Stimulated activated CD8-positive, alpha-beta memory T cell treated with anti-CD3 and anti-CD28 coated beads, Interleukin-7, amount 100 ng/mL, for 48 hours (primary cell): ENCODE measurements around the gene TRIO.
A peak's percentile ranks its signal among the peaks of the same experiment; 100 is the strongest.
"Not testable (repeated sequence)": the region's sequence is repeated elsewhere in the genome, so short reads cannot be mapped to it uniquely, and the experiment has no call there.

Experiments used
- DNase-seq, 2 donors: peaks; one replicate each; pipeline ENCODE4 v3.0.0-alpha.2; 2020; ENCODE audit warnings: low read depth in 1 of 2; ENCODE audit errors: extremely low read depth in 1 of 2

The TRIO gene

DNA sequence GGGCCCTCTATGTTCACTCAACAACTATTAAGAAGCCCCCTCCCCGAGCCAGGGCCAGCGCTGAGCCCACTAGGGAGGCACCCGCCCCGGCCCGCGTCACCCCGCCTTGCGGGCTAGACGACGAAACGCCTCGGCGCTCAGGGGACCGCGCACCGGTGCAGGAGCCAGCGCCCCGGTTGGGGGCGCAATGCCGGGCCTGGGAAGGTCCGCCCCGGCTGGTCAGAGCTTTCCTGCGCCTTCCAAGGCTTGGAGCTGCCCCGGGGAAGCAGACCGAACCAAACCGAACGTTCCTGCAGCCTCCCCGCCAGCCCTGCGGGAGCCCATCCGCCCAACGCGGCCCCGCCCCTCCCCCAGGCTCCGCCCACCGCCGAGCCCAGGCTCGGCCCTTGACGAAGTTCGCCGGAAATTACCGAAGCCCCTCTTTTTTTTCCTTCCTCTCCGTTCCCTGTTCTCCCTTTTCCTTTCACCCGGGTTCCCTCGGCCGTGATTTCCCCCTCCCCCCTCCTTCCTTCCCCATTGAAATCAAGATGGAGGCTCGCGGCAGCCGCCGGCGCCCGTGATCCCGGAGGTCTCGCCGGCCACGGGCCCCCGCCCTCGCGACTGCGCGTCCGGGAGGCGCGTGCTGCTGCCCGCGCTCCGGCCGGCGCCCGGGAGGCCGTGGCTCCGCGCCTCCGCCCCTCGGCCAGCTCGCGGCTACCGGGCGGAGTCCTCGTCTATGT lies at the start of gene TRIO:
Gene TRIO, plus strand, starts transcription at position 516 of the 719 bp plus-strand sequence. CDS start 384 bp downstream, outside the sequence.
- DNase-seq = peak; percentile 50 to 54

DNA sequence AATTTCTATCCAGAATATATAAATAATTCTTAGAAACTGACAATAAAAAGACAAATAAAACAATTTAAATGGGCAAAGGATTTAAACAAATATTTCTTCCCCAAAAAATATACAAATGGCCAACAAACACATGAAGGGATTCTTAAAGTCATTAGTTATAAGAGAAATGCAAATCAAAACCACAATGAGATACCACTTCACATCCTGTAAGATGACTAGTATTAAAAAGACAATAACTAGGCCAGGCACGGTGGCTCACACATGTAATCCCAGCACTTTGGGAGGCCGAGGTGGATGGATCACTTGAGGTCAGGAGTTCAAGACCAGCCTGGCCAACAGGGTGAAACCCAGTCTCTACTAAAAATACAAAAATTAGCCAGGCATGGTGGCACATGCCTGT lies 45.8 kb upstream of the TRIO start:
- DNase-seq = not testable (repeated sequence)

DNA sequence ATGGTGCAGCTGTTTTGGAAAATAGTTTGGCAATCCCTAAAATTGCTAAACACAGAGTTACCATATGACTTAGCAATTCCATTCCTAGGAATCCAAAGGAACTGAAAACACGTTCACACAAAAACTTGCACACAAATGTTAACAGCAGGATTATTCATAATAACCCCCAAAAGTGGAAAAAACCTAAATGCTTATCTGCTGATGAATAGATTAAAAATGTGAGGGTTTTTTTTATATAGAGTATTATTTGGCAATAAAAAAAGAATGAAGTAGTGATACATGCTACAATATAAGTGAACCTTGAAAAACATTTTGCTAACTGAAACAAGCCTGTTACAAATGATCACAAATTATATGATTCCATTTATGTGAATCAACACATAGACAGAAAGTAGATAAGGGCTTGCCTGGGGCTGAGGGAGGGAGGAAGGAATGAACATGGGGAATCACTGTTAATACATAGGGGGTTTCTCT lies 45.1 kb upstream of the TRIO start:
- no peak for DNase-seq

DNA sequence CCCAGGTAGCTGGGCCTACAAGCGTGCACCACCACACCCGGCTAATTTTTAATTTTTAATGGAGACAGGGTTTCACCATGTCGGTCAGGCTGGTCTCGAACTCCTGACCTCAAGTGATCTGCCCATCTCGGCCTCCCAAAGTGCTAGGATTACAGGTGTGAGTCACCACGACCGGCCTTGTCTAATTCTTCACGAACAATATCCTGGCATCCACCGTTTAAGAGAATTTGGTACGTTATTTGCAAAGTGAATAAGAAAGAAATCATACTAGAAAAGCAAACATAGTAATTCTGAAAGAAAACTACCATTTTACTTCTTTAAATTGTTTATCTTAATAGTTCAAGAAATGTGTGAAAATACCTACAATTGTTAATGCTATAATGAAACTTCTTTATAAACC lies 42.9 kb upstream of the TRIO start:
- no peak for DNase-seq

DNA sequence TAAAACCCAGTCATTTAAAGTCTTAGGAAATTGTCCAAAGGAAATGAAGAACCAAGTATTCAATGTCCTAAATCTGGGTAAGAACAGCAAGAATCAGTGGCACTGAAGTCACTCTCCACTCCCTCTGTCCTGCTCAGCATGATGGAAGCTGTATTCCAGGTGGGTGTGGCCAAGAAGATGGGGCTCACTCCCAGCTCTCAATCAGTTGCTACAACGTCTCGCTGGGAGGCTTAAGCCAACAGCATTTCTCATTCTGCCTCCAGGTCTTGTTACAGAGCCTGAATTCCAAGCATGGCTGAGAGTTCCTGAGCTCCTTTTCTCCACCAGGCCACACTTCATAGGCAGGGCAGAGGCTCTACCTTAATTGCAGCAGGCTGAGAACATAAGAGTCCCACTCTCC lies 41.2 kb upstream of the TRIO start:
- DNase-seq = no peak

DNA sequence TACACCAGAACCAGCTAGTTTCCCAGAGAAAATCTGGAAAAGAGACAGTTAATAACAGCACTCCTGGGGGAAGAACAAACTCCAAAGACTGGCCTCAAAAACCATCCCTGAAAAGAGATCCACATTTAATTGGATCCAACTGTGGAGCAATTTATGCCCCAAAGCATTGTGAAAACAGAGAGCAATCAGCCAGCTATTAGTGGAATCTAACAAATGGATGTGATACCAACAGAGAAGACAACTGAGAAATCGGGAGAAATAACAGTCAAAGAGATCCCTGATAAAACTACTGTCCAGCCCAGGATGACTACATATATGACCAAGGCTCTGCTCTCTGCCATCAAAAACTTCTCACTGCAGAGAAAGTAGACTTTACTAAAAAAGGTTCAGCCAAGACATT lies 40.5 kb upstream of the TRIO start:
- no peak for DNase-seq

DNA sequence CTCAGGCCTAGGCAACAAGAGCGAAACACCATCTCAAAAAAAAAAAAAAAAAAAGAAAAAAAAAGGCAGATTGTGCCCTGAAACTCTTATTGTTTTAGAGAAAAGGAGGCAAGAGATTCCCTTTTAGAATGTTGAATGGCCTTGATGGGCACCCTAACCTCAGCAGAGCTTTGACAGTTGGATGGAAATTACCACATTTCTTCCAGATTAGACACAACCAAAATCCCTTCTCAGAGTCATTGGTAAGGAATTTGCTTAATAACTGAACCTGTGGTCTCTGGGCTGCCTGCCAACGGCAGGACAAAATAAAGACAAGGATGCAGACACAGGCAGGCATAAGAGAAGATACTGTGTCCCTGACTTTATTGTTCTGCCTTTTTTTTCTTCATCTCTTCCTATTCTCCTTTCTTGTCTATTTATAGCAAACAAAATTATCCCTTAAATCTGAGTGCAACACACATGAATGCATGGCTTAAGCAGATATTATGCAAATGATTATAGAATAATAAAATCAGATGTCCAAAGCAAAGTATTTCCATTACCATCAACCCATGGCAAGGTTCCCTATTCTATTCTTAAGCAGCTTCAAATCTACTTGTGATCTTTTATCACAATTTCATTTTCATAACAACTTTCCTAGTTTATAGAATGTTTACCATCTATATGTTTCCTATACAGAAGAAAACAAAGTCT lies 37.3 kb upstream of the TRIO start:
- no peak for DNase-seq

DNA sequence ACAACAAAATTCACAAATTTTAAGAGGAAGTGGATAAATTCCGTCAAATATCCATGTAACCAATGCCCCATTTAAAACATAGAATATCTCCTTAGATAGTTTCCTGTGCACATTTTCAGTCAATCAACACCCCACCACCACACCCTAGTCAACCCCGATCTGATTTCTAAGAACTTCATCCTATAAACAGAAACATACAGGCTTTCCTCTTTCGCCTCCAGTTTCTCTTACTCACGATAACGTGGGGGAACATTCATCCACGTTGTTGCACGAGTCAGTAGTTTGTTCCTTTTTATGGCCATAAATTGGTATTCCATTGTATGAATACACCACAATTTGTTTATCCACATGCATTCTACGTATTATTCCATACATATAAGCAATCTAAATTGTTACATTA lies 35.6 kb upstream of the TRIO start:
- DNase-seq = no peak

DNA sequence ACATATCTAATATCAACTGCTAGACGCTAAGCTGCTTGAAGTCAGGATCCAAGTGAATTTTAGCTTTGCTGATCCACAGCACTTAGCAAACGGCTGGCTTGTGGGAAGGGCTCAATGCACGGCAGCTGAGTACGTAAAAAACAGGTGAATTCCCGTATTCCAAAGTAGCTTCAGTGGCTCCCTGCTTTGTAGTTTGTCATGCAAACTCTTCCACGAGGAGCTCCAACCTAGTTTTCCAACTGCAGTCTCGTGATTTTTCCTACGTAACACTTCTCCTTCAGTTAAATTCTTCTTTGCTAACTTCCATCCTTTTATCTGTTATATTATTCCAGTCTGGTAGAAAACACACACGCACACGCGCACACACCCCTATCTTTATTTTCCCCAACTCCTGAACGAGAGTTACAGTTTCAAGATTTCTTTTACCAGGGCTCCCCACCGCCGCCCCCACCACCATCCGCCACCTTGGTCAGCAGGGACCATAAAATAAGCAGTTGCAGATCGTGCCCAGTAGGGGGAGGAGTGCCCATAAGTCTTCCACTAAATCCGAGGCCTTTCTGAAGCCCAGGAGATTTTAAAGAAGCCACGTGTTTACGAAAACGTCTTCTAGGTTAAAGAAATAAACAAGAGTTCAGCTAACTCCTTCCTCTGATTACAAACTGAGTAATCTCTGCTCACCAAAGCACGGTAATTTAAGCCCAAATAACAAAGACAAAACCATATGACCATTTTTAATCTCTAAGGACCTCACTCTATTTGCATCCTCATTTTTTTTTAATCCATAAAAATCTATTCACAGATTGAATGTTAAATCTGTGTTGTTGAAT lies 34.8 kb upstream of the TRIO start:
- DNase-seq = no peak

DNA sequence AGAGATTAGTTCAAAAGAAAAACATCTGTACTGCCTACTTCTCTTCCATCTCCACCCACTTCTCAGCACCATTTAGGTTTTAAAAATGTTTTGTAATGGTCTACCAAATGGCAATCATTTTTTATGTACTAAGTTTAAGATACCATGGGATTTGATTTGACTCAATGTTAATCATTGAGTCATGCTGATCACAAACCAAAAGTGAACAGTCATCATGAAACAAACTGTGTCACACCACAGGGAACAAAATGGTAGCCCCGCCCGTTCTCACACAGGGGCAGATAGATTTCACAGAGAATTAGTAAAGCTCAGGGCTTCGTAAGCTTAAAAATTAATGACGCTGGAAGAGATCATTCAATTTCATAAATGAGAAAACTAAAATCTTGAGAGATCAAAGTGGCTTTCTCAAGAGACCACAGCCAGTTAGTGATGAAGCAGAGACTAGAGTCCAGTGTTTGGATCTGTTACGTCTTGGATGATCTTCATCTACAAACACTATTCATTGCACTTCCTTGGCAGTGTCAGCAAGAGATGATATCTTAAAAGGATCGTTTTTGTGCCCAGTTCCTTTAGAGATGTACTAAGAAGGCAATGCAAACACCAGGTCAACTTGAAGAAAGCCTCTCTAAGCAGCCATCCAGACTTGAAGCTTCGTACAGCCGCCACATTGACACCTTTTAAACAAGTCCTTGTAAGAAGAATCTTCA lies 33.9 kb upstream of the TRIO start:
- DNase-seq = peak; percentile 7 to 20

DNA sequence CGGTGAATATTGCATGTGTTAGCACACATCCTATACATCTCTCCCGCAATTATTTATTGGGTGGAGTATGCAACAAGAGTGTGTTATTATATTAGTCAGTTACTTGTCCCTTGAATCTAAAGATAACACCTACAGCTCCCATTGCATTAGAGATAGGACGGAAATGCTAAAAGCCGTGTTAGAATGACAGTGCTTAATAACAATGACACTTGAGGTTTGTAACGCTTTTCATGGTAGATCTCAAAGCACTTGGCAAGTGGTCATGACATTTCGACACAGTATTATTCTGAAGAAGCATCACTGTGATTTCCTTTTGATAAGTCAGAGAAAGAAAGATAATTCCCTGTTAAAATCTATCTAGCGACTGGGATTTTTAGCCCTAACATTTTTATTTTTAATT lies 33.4 kb upstream of the TRIO start:
- no peak for DNase-seq

DNA sequence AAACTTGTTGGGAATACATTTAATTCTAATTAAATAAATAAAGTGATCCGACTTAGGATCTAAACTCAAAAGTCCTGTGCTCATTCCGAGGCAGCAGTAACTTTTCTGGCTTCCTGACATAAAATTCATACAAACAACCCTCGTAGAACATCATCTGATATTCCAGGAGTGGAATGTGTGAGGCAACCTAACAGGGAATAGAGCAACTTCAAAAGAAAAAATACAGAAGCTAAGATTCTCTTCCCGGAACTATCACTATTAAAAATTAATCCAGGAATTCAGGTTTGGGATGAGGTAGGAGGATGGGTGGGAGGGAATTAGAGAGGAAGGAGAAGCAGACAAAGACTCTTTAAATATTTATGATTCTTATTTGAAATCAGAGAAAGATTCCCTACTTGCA lies 32.9 kb upstream of the TRIO start:
- no peak for DNase-seq

DNA sequence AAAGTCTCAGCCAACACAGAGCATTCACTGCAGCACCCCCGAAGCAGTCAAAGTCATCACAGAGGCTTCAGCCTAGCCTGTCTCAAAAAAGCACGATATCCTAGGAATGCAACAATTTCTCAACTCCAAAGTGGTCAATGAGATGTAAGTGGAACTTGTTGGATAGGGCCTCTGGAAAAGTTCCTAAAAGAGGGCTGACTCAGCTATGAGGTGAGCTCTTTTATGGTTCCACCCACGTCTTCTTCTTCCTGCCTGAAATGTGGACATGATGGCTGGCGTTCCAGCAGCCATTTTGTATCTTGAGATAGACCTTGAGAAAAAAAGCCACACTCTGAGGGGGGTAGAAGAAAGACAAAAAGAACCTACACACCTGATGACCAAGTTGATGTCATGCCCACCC lies 32.5 kb upstream of the TRIO start:
- no peak for DNase-seq

DNA sequence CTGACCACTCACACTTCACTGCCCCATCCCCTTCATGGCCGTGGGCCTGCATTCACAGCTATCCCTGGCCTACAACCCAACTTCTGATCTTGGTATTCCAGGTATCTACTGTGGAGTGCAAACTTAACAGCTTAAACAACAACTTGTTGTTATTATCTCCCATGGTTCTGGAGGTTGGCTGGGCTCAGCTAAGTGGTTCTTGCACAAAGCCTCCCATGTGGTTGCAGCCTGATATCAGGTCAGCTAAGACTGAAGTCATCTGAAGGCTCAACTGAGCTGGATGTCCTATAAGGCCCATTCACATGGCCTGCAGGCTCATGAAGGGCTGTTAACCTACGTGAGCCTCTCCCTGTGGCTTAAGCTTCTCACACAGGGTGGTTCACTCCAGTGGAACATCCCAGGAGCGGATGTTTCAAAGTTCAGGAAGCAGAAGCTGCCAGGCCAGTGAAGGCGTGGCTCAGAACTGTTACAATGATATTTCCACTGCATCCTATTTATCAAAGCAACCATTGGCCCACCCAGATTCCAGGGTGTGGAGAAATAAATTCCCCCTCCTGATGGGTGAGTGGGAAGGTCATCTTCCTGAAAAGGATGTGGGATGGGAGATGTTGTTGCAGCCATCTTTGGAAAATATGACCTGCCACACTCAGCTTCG lies 30.0 kb upstream of the TRIO start:
- DNase-seq = no peak

DNA sequence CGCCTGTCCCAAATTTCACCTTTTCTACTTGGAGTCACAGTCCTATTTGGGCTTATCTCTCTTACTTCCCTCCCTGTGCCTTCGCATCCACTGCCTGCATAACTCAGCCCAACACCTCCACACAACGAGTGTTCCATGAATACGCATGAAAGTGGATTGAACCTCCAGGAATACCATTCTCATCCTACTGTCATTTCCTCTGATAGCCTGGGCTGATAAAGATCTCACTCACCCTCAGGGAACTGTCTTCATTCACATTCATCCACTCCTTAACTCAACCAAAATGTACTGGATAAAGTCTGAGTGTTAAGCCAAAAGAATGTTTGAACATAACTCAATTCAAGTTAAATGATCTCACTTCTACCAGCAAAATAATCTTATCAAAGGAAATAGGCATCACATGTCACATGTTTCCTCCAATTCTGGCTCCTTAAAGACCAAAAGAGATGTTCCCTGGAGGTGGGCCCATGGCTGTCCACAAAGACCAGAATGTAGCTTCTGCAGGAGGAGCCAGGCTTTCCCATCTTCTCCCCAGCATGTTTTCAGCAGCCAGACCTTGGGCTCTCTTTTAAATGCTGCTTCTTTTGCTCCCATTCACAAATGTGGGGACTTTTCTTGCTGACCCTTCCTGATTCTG lies 28.4 kb upstream of the TRIO start:
- DNase-seq = no peak

DNA sequence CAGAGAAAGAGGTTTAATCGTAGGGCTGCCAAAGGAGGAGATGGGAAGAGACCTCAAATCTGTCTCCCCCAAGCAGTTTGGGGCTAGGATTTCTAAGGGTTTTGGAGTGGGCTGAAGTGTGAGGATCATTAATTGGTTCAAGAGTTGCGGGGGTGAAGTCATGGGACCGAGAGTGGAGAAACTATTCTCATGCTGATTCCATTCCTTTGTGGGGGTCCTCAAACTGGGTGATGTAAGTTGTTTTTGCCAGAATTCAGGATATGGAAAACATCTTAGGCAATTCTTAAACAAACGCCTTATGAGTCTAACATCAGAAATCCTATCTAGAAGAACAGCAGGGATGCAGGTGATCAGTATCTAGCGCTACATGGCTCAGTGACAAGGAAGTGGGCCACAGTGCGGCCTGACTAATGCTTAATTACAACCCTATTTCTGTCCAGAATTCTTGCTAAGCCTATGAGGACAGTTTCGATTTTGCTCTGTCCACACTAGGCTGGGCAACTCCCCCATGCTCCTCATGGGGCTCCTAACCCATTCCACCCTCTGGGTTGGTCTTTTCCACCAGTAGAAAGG lies 27.7 kb upstream of the TRIO start:
- DNase-seq = no peak

DNA sequence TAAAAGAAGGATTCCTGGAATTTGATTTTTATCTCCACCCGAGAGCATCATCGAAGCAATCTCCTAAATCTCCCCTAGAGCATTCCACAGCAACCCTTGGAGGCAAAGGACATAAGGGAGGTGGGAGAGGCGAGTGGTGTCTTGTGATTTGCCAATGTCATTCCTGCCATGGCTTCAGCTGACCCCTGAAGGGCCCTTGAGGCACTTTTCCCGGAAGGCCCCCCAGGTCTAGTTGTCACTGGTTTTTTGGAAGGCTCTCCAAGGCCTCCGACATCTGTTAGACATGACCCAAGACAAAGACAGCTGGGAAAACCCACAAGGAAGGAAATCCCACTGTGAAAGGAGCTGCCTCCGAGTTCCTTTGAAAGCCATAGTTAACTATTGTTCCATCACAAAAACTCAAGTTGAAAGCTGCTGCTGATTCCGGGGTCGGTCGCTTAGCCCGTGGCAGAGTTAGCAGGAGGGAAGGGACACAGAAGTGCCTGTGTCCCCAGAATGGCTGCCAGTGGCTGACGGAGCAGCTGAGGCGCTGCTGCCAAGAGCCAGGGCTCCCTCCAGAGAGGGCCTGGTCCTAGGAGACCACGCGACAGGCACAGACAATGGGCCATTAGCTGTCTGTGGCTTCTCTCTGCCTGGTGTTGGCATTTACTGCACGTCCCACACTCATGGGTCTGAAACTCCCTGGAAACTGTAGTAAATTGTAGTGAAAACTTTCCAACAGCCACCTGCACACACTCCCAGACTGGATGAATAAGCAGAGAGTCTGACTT lies 24.4 kb upstream of the TRIO start:
- DNase-seq = no peak

DNA sequence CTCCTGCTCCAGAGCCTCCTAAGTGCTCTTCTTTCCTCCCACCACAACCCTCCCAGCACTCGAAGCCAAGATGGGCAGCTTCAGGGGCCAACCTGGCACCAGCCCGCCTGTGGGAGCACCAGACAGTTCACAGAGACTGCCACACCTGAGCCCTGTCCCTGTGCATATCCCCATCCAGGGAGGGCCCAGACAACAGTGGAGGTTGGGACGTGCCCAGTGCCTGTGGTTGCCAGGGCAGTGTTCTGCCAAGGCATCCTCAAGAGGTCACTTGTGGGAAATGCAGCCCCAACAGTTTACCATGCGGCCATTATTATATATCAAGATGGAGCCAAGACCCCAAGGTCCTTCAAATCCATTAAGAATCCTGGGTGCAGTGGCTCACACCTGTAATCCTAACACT lies 23.0 kb upstream of the TRIO start:
- no peak for DNase-seq

DNA sequence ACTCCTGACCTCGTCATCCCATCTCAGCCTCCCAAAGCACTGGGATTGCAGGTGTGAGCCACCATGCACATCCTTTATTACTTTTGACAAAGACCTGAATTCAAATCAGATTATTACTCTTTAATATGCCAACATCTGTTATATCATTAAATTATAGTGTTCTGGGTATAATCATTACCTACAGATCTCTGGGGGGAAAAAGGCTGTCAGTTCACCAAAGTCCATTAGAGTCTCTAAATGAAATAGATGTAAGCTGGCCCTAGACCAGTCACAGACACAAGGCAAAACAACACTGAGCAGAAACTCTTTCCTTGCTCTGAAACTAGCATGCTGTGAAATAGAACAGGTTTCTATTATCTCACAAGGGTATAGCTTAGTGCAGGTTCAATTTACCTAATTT lies 21.6 kb upstream of the TRIO start:
- no peak for DNase-seq
